Measurements from ENCODE around the gene CDH26.

DNA sequence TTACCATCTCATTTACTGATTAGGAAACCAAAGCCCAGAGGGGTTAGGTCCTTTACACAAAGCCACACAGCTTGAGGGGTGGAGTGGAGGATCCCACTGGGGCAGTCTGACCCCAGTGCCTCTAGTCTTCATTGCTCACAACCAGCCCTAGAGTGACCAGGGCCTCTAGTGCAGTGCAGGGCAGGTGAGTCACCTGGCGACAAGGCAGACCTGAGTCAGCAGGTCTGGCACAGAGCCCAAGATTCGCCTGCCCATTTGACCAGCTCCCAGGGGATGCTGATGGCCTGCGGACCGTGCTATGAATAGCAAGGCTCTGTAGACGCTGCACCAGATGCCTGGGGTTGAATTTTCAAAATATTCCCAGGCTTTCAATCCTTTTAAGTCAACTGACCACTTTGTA, 29.9 kb downstream of the CDH26 start:
- TF ChIP-seq, protein P1, sequence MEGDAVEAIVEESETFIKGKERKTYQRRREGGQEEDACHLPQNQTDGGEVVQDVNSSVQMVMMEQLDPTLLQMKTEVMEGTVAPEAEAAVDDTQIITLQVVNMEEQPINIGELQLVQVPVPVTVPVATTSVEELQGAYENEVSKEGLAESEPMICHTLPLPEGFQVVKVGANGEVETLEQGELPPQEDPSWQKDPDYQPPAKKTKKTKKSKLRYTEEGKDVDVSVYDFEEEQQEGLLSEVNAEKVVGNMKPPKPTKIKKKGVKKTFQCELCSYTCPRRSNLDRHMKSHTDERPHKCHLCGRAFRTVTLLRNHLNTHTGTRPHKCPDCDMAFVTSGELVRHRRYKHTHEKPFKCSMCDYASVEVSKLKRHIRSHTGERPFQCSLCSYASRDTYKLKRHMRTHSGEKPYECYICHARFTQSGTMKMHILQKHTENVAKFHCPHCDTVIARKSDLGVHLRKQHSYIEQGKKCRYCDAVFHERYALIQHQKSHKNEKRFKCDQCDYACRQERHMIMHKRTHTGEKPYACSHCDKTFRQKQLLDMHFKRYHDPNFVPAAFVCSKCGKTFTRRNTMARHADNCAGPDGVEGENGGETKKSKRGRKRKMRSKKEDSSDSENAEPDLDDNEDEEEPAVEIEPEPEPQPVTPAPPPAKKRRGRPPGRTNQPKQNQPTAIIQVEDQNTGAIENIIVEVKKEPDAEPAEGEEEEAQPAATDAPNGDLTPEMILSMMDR (IDR thresholded peaks at IDR 0.05; ENCODE audit: low read length) = no peak
- no peak for TF ChIP-seq EZH2 (optimal IDR thresholded peaks at IDR 0.05; ENCODE audit: low read depth, low read length)
